Osteocyte (in vitro differentiated cells): ENCODE measurements around the gene C1QA. TPM values are rescaled to one million over a fixed set of nuclear protein-coding genes. Genes with fewer than 3 reads are reported as not detected.

ENCODE experiments used
- DNase-seq: peaks from one replicate; pipeline ENCODE4 v3.0.0; 2021; ENCODE audit warnings: mixed read lengths; ENCODE audit not compliant: unreplicated experiment; ENCODE audit errors: extremely low spot score
- H3K27ac Mint-ChIP-seq: one replicate; pipeline ENCODE4 v1.8.0; 2021; ENCODE audit warnings: mild to moderate bottlenecking, mixed read lengths; ENCODE audit not compliant: unreplicated experiment
- H3K27me3 Mint-ChIP-seq: one replicate; pipeline ENCODE4 v1.8.0; 2021; ENCODE audit warnings: mixed read lengths; ENCODE audit not compliant: unreplicated experiment
- H3K36me3 Mint-ChIP-seq: one replicate; pipeline ENCODE4 v1.8.0; 2021; ENCODE audit warnings: mixed read lengths; ENCODE audit not compliant: unreplicated experiment
- H3K4me1 Mint-ChIP-seq: one replicate; pipeline ENCODE4 v1.8.0; 2021; ENCODE audit warnings: mixed read lengths; ENCODE audit not compliant: unreplicated experiment
- H3K4me3 Mint-ChIP-seq: one replicate; pipeline ENCODE4 v1.8.0; 2021; ENCODE audit warnings: mild to moderate bottlenecking, moderate library complexity, mixed read lengths; ENCODE audit not compliant: unreplicated experiment
- H3K9me3 Mint-ChIP-seq: one replicate; pipeline ENCODE4 v1.8.0; 2021; ENCODE audit warnings: mixed read lengths; ENCODE audit not compliant: unreplicated experiment
- total RNA-seq: library from RNA; stranded (reverse); gene quantifications from 2 replicates; pipeline ENCODE4 v1.2.1, GENCODE V29; 2021
- TF ChIP-seq, protein P1 (sequence below): fragments of 200-600 bp; sonication (generic); IDR thresholded peaks from 2 replicates; pipeline ENCODE4 v1.5.0; 2021; ENCODE audit warnings: antibody characterized with exemption, mild to moderate bottlenecking, moderate library complexity

C1QA gene
- total RNA-seq, 1 donor from 2014 or later = not detected

DNA sequence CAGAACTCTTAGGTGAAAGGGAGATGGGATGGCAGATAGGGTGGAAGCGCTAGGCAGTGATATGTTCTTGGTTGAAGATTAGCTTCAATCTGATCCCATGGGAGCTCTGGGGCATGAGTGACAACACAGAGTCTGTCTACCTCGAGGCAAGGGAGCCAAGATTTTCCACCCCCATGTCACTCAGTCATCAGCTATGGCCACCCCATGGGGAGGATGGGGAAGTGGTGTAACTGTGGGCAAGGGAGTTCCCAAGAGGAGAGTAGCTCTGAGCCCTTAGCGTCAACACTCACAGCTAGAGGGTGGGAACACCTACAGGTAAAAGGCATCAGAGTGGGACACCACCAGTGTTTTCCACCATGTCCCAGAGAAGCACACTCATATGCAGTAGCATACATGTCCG lies 30.3 kb upstream of the C1QA start:
- Mint-ChIP-seq H3K4me1 (no peaks in the 10 kb centered on the region), H3K9me3 (no peaks in the 10 kb centered on the region), H3K36me3 (no peaks in the 10 kb centered on the region), H3K27me3 (peaks cover 57% of the 10 kb centered on the region), H3K4me3 (no peak overlapping the region), H3K27ac (no peak overlapping the region)
- no peak for DNase-seq
- TF ChIP-seq, protein P1, sequence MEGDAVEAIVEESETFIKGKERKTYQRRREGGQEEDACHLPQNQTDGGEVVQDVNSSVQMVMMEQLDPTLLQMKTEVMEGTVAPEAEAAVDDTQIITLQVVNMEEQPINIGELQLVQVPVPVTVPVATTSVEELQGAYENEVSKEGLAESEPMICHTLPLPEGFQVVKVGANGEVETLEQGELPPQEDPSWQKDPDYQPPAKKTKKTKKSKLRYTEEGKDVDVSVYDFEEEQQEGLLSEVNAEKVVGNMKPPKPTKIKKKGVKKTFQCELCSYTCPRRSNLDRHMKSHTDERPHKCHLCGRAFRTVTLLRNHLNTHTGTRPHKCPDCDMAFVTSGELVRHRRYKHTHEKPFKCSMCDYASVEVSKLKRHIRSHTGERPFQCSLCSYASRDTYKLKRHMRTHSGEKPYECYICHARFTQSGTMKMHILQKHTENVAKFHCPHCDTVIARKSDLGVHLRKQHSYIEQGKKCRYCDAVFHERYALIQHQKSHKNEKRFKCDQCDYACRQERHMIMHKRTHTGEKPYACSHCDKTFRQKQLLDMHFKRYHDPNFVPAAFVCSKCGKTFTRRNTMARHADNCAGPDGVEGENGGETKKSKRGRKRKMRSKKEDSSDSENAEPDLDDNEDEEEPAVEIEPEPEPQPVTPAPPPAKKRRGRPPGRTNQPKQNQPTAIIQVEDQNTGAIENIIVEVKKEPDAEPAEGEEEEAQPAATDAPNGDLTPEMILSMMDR = no peak

DNA sequence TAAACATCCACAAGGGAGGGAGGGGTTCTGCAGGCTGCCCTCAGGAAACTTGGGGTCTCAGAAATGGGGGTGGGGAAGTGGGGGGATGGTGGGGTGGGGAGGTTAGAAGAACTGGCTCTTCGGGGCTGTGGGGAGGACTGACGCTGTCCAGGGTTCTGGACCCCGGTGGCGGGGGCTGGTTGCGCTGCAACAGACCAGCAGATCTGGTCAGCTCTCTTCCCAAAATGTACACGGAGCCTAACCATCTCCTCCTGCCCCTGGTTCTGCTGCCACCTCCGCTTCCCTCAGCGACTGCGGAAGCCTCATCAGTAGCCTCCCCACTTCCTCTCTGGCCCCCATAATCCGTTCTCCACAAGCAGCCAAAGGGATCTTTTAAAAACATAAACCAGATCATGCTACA lies 29.3 kb upstream of the C1QA start:
- H3K27ac Mint-ChIP-seq = no peak overlapping the region
- H3K4me3 Mint-ChIP-seq = no peak overlapping the region
- no peaks in the 10 kb centered on the region for H3K4me1 Mint-ChIP-seq
- H3K9me3 Mint-ChIP-seq = no peaks in the 10 kb centered on the region
- no peak for DNase-seq
- TF ChIP-seq, protein P1 = no peak
- H3K36me3 Mint-ChIP-seq = no peaks in the 10 kb centered on the region
- H3K27me3 Mint-ChIP-seq = peaks cover 60% of the 10 kb centered on the region

- no peaks in the 10 kb centered on the region for H3K36me3 Mint-ChIP-seq
- TF ChIP-seq, protein P1 = no peak
- H3K9me3 Mint-ChIP-seq = no peaks in the 10 kb centered on the region
- no peak overlapping the region for H3K27ac Mint-ChIP-seq
- peaks cover 64% of the 10 kb centered on the region for H3K27me3 Mint-ChIP-seq
- no peak for DNase-seq
- H3K4me1 Mint-ChIP-seq = no peaks in the 10 kb centered on the region
- H3K4me3 Mint-ChIP-seq = no peak overlapping the region
These were observed 28.1 kb upstream of the C1QA start for GRCh38 chr1:22608361-22608760.

GRCh38 chr1:22609291-22609690 lies 27.1 kb upstream of the C1QA start:
- Mint-ChIP-seq H3K36me3 (no peaks in the 10 kb centered on the region), H3K27me3 (peaks cover 59% of the 10 kb centered on the region), H3K4me1 (no peaks in the 10 kb centered on the region), H3K27ac (no peak overlapping the region), H3K4me3 (no peak overlapping the region), H3K9me3 (no peaks in the 10 kb centered on the region)
- DNase-seq = no peak
- TF ChIP-seq, protein P1 = no peak

DNA sequence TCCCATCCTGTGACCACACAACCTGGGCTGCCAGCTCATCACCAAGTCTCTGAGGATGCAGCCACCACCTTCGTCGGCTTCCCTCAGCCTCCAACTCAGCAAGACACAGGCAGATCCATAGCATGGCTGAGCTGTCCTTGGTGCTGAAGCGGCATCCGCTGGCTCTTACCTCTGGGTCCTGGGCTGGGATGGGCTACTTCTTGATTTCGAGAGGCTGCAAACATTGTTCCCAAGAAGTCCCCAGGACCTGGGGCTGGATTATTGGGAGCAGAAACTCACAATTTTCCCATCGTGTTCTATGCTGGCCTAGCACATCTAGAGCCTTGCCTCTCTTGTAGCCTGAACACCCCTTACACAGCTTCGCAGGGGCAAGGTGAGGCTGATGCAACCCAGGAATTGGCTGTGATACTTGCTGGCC lies 24.9 kb upstream of the C1QA start:
- Mint-ChIP-seq H3K9me3 (no peaks in the 10 kb centered on the region), H3K4me3 (no peak overlapping the region), H3K27me3 (peaks cover 45% of the 10 kb centered on the region), H3K36me3 (no peaks in the 10 kb centered on the region), H3K4me1 (no peaks in the 10 kb centered on the region), H3K27ac (no peak overlapping the region)
- TF ChIP-seq, protein P1 = no peak
- no peak for DNase-seq
